A673 (cell line): ENCODE measurements around the gene SLC12A7. TPM values are rescaled to one million over a fixed set of nuclear protein-coding genes. Genes with fewer than 3 reads are reported as not detected.

Experiments used
- BruUV-seq: library from RNA; stranded (reverse); fragments of 400-500 nt; replicated peaks from 2 replicates; lab custom pipeline; 2021; lab: Mats Ljungman, UMichigan
- CTCF ChIA-PET: fragments of 300-600 bp; sonication (Branson Sonifier 250); formaldehyde crosslinking; loops from one replicate; lab custom pipeline; 2022; ENCODE audit warnings: antibody characterized with exemption; lab: Charles Lee
- POLR2A ChIA-PET: fragments of 300-600 bp; sonication (Branson Sonifier 250); formaldehyde crosslinking; loops from one replicate; lab custom pipeline; 2022; ENCODE audit warnings: antibody characterized with exemption; ENCODE audit not compliant: low non-redundant PET; lab: Charles Lee
- DNase-seq: peaks from one replicate; pipeline ENCODE4 v3.0.0-alpha.2; 2015; ENCODE audit warnings: low spot score
- H3K27ac ChIP-seq: fragments of 200-600 bp; sonication (generic); 2 replicates; pipeline ENCODE4 v1.5.1; 2016; ENCODE audit warnings: mixed run types, low read depth, mild to moderate bottlenecking, mixed read lengths, antibody characterized with exemption, low read length; ENCODE audit not compliant: poor library complexity, severe bottlenecking
- H3K27me3 ChIP-seq: fragments of 200-600 bp; sonication (generic); replicated peaks from 2 replicates; pipeline ENCODE4 v1.6.1; 2017; ENCODE audit warnings: mixed run types, low read depth, mild to moderate bottlenecking, mixed read lengths, antibody characterized with exemption, low read length; ENCODE audit not compliant: insufficient read depth, poor library complexity
- H3K36me3 ChIP-seq: fragments of 200-600 bp; sonication (generic); 2 replicates; pipeline ENCODE4 v1.6.1; 2016; ENCODE audit warnings: mixed run types, mild to moderate bottlenecking, mixed read lengths, antibody characterized with exemption, low read length; ENCODE audit not compliant: insufficient read depth, poor library complexity, severe bottlenecking
- H3K4me1 ChIP-seq: fragments of 200-600 bp; sonication (generic); 2 replicates; pipeline ENCODE4 v1.6.1; 2017; ENCODE audit warnings: mixed run types, mild to moderate bottlenecking, mixed read lengths, antibody characterized with exemption, low read length; ENCODE audit not compliant: insufficient read depth, poor library complexity, severe bottlenecking
- H3K4me3 ChIP-seq: fragments of 200-600 bp; sonication (generic); 2 replicates; pipeline ENCODE4 v1.5.1; 2016; ENCODE audit warnings: low read depth, mixed run types, mild to moderate bottlenecking, mixed read lengths, low read length; ENCODE audit not compliant: poor library complexity, severe bottlenecking
- H3K9me3 ChIP-seq: fragments of 200-600 bp; sonication (generic); 2 replicates; pipeline ENCODE4 v1.6.1; 2016; ENCODE audit warnings: mixed run types, low read depth, mild to moderate bottlenecking, mixed read lengths, antibody characterized with exemption, low read length; ENCODE audit not compliant: poor library complexity, severe bottlenecking
- CTCF ChIP-seq: fragments of 300-800, 200-600 bp; sonication (generic); conservative IDR thresholded peaks from 2 replicates; pipeline ENCODE4 v1.5.1; 2017; ENCODE audit warnings: low read depth, mild to moderate bottlenecking, antibody characterized with exemption, low read length, moderate library complexity, mixed read lengths
- EZH2 ChIP-seq: fragments of 200-600 bp; sonication (generic); IDR thresholded peaks from 2 replicates; pipeline ENCODE4 v1.6.1; 2017; ENCODE audit warnings: borderline replicate concordance, low read depth, mild to moderate bottlenecking, mixed read lengths, antibody characterized with exemption, low read length; ENCODE audit not compliant: poor library complexity, severe bottlenecking
- intact Hi-C: fragments of 100-400 bp; cut with micrococcal nuclease; formaldehyde crosslinking; loops from one replicate; pipeline ENCODE4 v1.10.0; 2022; ENCODE audit not compliant: unreplicated experiment
- total RNA-seq: library from RNA; stranded (reverse); gene quantifications from 2 replicates; pipeline ENCODE4 v1.2.3, GENCODE V29; 2021

Gene SLC12A7
- total RNA-seq, 1 experiment from 2014 or later = 45.2 TPM

GRCh38 chr5:1012900-1013237 is 99.0 kb downstream of the SLC12A7 start:
- Histone ChIP-seq H3K9me3 (no peaks in the 10 kb centered on the region), H3K27ac (no peak overlapping the region), H3K36me3 (peaks cover 2% of the 10 kb centered on the region), H3K4me3 (no peak overlapping the region), H3K27me3 (no peaks in the 10 kb centered on the region), H3K4me1 (peaks cover 11% of the 10 kb centered on the region)
- CTCF ChIA-PET = interaction anchor here (0.6 kb wide), 1 partner anchor 571 kb away, joined by 3 read pairs; no protein-coding TSS in a partner anchor
- no peak for TF ChIP-seq CTCF
- no peak for TF ChIP-seq EZH2
- no TSS peak for BruUV-seq
- POLR2A ChIA-PET = no interaction called here
- DNase-seq = no peak
- intact Hi-C loops = no loop called here

GRCh38 chr5:1012313-1012841 is 99.5 kb downstream of the SLC12A7 start:
- BruUV-seq = no TSS peak
- no peaks in the 10 kb centered on the region for H3K9me3 ChIP-seq
- intact Hi-C loops = no loop called here
- H3K4me1 ChIP-seq = peaks cover 11% of the 10 kb centered on the region
- H3K4me3 ChIP-seq = no peak overlapping the region
- H3K36me3 ChIP-seq = peaks cover 2% of the 10 kb centered on the region
- H3K27me3 ChIP-seq = no peaks in the 10 kb centered on the region
- ChIA-PET POLR2A (no interaction called here), CTCF (interaction anchor here (0.6 kb wide), 1 partner anchor 571 kb away, joined by 3 read pairs; no protein-coding TSS in a partner anchor)
- TF ChIP-seq CTCF = no peak
- TF ChIP-seq EZH2 = no peak
- no peak overlapping the region for H3K27ac ChIP-seq
- DNase-seq = no peak

- H3K4me1 ChIP-seq = peaks cover 11% of the 10 kb centered on the region
- TF ChIP-seq CTCF (no peak), EZH2 (no peak)
- no TSS peak for BruUV-seq
- H3K4me3 ChIP-seq = no peak overlapping the region
- CTCF ChIA-PET = no interaction called here
- H3K36me3 ChIP-seq = no peaks in the 10 kb centered on the region
- POLR2A ChIA-PET = interaction anchor here (0.6 kb wide), 1 partner anchor 51 kb away, joined by 3 read pairs; no protein-coding TSS in a partner anchor
- DNase-seq = no peak
- no peak overlapping the region for H3K27ac ChIP-seq
- H3K27me3 ChIP-seq = no peaks in the 10 kb centered on the region
- intact Hi-C loops = no loop called here
- no peaks in the 10 kb centered on the region for H3K9me3 ChIP-seq
These were observed 100.0 kb downstream of the SLC12A7 start for GRCh38 chr5:1011741-1012312.
